T1000 (cell line): ENCODE results near the gene ZNF575.
A peak's percentile ranks its signal among the peaks of the same experiment; 100 is the strongest.
"Not testable (repeated sequence)": the region's sequence is repeated elsewhere in the genome, so short reads cannot be mapped to it uniquely, and the experiment has no call there.

Experiments used
- DNase-seq: peaks from one replicate; lab custom pipeline; 2025; ENCODE audit warnings: mixed read lengths; lab: John Stamatoyannopoulos, UW

Gene ZNF575

GRCh38 chr19:43511324-43511723, 21.7 kb upstream of the ZNF575 start:
- DNase-seq, result no peak

- DNase-seq, result not testable (repeated sequence)
Measured at GRCh38 chr19:43512399-43512798, 20.6 kb upstream of the ZNF575 start.

DNA sequence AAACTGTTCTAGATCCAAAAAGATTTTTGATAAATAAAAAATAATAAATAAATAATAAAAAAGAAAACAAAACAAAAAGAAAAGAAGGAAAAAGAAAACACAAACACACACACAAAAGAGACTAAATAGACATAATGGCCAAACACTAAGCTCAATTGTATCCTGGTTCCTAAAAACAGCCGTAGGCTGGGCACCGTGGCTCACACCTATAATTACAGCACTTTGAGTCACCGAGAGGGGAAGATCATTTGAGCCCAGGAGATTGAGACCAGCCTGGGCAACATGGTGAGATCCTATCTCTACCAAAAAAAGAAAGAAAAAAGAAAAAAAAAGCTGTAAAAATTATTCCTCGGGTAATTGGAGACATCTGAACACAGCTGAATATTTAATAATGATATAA, 14.9 kb upstream of the ZNF575 start:
- no peak for DNase-seq

DNA sequence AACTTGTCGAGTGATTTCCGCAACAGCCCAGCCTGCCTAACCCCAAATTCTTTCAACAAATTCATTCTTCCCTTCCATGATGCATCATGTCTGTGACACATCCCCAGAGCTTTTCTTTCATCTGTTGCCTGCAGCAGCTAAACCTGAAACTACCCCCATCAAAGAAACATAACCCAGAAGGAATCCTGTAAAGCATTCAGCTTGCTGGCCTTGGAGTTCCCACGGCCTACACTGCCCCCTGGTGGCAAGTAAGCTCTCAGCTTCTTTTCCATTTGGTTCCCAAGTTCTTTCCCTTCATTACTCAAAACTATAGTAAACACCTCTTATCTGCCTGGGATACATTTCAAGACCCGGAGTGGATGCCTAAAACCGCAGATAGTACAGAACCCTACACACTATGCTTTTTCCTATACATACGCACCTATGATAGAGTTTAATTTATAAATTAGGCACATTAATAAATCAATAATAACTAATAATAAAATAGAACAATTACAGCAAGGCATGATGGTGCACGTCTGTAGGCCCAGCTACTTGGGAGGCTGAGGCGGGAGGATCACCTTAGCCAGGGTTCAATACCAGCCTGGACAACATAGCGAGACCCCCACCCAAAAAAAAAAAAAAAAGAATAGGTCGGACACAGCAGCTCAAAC, 13.4 kb upstream of the ZNF575 start:
- peak; percentile 81 for DNase-seq

- no peak for DNase-seq
Measured at GRCh38 chr19:43522929-43523328, 10.1 kb upstream of the ZNF575 start.

GRCh38 chr19:43523696-43524095, 9.3 kb upstream of the ZNF575 start:
- DNase-seq, result not testable (repeated sequence)

- DNase-seq, result no peak
Measured at GRCh38 chr19:43524922-43525835, 7.8 kb upstream of the ZNF575 start.

GRCh38 chr19:43525836-43526771, 6.9 kb upstream of the ZNF575 start:
- DNase-seq, result no peak

GRCh38 chr19:43526884-43527859, 5.8 kb upstream of the ZNF575 start, which contains the start of gene ETHE1:
Gene ETHE1, minus strand, starts transcription at chr19:43527201. Its CDS starts 24 bp downstream, at chr19:43527177.
- peak; percentile 53 for DNase-seq

- no peak for DNase-seq
Measured at GRCh38 chr19:43527860-43528622, 4.9 kb upstream of the ZNF575 start.

- DNase-seq, result peak; percentile 53
Measured at GRCh38 chr19:43532571-43532961, 422 bp upstream of the ZNF575 start.

DNA sequence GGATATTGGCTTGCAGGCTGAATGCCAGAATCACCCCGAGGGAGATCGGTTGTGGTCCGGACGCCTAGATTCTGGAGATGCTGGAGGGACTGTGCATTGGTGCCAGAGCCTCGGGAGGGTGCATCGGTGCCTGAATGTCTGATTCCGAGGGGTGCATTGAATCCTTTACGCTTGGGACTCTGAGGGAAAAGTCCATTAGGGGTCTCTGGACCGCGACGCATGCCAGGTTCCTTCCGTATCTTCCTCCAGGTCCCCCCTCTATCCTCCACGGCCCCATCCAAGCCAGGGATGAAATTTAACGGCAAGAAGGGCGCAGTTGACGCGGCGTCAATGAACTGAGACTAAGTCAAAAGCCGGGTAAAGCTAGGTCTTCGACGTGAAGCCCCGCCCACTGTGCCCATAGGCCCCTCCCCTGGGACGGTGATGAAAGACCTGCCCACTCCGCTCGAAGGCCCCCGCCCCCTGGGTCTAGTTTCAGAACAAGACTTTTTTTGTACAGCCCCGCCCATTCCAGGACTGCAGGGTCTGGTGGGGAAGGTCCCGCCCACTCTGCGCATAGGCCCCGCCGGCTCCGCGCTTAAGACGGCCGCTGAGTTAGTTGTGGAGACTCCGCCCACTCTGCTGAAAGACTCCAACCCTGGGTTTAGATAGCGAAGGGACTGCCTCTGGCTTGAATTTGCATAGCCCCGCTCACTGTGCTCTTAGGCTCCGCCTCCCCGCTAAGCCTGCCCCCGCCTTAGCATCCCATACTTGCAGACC, 737 bp downstream of the ZNF575 start:
- peak; percentile 97 for DNase-seq

DNA sequence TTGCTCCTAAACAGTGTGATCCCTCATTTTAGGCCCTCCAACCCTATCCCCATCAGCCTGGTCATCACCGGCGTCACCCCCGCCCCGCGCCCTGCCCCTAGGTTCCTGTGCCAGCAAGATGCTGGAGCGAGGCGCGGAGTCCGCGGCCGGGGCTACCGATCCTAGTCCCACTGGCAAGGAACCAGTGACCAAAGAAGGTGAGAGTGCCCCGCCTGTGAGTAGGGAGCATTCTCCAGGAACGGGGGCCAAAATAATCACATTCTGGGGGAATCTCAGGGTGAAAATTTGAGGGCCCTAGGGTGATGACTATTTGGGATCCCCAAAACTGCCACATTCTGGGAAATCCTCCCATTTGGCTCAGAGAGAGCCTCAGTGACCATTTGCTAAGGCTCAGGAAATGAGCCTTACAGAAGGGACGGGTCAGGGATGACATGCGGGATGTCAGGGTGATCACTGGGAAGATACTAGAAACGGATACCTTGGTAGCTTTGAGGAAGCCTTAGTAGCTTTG, 1.4 kb downstream of the ZNF575 start:
- no peak for DNase-seq

- DNase-seq, result no peak
Measured at GRCh38 chr19:43534816-43535761, 2.1 kb downstream of the ZNF575 start.

GRCh38 chr19:43538922-43539321, 5.9 kb downstream of the ZNF575 start:
- no peak for DNase-seq

DNA sequence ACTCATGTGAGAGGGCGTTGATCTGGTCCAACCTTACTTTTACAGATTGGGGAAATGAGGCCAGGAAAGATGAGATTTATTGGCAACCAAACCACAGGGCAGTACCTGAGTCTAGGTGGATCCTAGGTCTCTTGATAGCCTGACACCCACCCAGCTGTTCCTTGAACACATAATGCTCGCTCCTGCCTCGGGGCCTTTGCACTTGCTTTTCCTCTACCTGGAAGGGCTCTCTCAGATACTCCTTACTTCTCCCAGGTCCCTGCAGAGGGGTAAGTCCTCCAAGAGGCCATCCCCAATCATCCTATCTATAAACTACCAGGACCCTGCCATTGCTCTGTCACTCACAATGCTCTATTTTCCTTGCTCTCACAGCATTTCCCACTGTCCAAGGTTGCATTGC, 7.4 kb downstream of the ZNF575 start:
- DNase-seq, result no peak

- no peak for DNase-seq
Measured at GRCh38 chr19:43541920-43542650, 9.1 kb downstream of the ZNF575 start.
